GM12865 (cell line): ENCODE data around the gene INPP4B.

ENCODE experiments used
- DNase-seq: peaks from one replicate; pipeline ENCODE4 v3.0.0; 2010; ENCODE audit warnings: low read depth
- H3K4me3 ChIP-seq: 2 replicates; pipeline ENCODE4 v1.5.1; 2011; ENCODE audit warnings: mild to moderate bottlenecking, low read depth, low read length, control low read depth
- CTCF ChIP-seq: IDR thresholded peaks from 2 replicates; pipeline ENCODE4 v1.5.1; 2011; ENCODE audit warnings: low read length, control low read depth, low read depth, inconsistent platforms; ENCODE audit not compliant: insufficient read depth; ENCODE audit errors: missing control alignments

The INPP4B gene

GRCh38 chr4:142353149-142353738 lies 492.9 kb downstream of the INPP4B start:
- peak; percentile 64 for TF ChIP-seq CTCF
- H3K4me3 ChIP-seq: no peak overlapping the region
- DNase-seq: peak; percentile 51

DNA sequence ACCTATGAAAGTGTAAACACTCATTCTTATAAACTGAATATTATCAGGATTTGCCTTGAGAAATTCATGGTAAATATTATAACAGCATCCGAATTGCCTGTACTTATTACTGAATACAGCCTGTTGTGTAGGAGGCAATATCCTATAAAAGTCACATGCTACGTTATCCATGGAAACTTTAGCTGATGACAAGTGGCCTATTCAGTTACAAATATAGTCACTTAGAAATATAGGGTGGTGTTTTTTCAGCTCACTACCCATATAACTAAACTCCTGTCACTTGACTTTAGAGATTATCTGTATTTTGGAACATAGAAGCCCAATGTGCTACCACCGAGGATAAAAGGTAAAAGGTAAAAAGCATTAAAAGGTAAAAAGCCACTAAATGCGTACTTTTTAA lies 493.4 kb downstream of the INPP4B start:
- DNase-seq: no peak
- no peak for TF ChIP-seq CTCF
- H3K4me3 ChIP-seq: no peak overlapping the region

DNA sequence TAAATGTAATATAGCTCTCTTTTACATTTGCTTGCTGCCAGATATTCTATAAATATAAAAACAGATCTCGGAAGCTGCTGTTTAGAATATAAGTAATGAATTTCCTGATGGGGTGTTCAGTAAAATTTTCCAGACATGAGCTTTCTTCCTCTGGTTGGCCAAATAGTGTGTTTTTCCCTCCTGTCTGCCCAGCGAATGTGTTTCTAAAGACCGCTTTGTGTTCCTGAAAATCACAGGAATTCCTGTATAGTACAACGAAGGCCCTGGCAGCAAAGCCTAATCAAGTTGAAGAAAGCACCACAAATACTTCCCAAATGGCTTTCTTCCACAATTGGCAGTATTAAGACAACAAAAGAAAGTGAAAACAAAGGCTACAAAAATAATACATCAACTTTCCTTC lies 494.1 kb downstream of the INPP4B start:
- no peak for TF ChIP-seq CTCF
- no peak overlapping the region for H3K4me3 ChIP-seq
- no peak for DNase-seq

DNA sequence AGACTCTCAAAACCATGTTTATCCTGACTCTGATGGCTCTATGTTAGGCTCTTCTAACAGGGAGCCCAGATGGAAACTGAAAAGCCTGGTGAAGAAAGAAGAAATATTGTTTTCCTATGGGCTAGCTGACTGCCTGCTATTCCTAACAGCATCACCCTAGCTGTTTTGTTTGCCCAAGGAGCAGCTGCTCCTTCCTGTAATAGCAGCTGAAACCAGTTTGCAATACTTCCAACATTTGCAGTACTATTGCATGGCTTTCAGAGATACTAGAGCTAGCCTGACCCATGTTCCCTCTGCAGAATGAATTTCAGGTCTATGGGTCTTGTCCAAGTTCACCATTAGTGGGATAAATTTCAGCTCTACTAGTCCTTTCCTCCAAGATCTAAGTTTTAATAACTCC lies 495.2 kb downstream of the INPP4B start:
- no peak for DNase-seq
- no peak for TF ChIP-seq CTCF
- H3K4me3 ChIP-seq: no peak overlapping the region

GRCh38 chr4:142348613-142349021 lies 497.5 kb downstream of the INPP4B start:
- no peak overlapping the region for H3K4me3 ChIP-seq
- TF ChIP-seq CTCF: no peak
- DNase-seq: no peak

GRCh38 chr4:142347241-142347640 lies 498.9 kb downstream of the INPP4B start:
- no peak overlapping the region for H3K4me3 ChIP-seq
- no peak for DNase-seq
- no peak for TF ChIP-seq CTCF

- DNase-seq: no peak
- no peak for TF ChIP-seq CTCF
- no peak overlapping the region for H3K4me3 ChIP-seq
Observed at GRCh38 chr4:142345924-142346323, 500.2 kb downstream of the INPP4B start.
